Prostate gland (tissue), 2 donors: ENCODE results near the gene ANKMY2.

Source experiments
- CTCF ChIP-seq, 4 experiments: fragments of 200-600 bp in 2 of 4; fragments of 450-650 bp in 2 of 4; sonication (generic) in 2 of 4; IDR thresholded peaks; 1 replicate in 3 of 4; 2 replicates in 1 of 4; pipeline ENCODE4 v1.5.1; 2016 to 2019; ENCODE audit warnings: antibody characterized with exemption in 4 of 4, mild to moderate bottlenecking in 2 of 4, moderate library complexity in 2 of 4
- POLR2A ChIP-seq: fragments of 450-650 bp; IDR thresholded peaks from one replicate; pipeline ENCODE4 v1.6.1; 2016; ENCODE audit warnings: antibody characterized with exemption, mild to moderate bottlenecking

- TF ChIP-seq CTCF (IDR thresholded peaks at IDR 0.05) (no peak), POLR2A (no peak)
These were observed 29.4 kb downstream of the ANKMY2 start for GRCh38 chr7:16616122-16616521.
